ENCODE measurements around the gene OOSP3.

- TF ChIP-seq EZH2 (optimal IDR thresholded peaks at IDR 0.05; ENCODE audit: low read depth, low read length) (no peak), CTCF (IDR thresholded peaks at IDR 0.05; ENCODE audit: low read length) (no peak)
Measured at GRCh38 chr11:59841514-59841913, 37.1 kb upstream of the OOSP3 start.
